Effector CD8-positive, alpha-beta T cell (primary cell): ENCODE results near the gene COL4A2.

Source experiments
- DNase-seq: peaks from one replicate; lab custom pipeline; 2025; lab: John Stamatoyannopoulos, UW

The COL4A2 gene

DNA sequence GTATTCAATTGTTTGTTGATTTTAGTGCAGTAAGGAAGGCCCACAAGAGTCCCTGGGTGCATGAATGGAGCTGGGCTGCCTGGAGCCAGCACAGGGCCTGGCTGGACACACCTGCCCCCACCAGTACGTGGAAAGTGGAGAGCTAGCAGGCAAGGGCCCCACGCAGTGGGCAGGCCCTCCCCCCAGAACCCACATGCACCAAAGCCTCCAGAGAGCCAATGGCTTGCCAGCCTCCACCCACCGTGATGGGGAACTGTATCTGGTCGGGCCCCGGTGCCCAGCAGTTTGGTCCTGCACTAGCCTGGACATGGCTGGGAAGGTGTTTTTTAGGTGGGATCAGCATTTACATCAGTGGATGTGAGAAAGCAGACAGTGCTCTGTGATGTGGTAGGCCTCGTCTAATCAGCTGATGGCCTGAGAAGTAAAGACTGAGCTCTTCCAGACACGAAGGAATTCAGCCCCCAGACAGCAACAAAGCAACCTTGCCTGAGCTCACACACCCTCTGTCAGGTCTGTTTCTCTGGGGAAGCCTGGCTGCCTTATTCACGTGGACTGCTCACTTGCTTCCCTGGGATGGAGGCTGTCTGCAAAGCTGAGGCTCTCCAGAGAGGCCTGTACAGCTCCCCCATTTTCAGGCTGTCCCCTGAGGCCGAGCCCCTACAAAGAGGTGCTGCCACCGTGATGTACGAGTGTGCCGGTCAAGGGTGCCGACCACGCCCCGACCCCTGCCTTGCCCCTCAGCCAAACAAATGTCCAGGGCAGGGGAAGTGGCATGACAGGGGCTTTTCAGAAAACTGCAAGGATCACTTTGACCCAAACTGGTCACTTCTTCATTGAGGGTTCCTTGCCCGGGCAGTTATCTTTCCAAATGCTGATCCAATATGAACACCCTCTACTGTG is 226.9 kb downstream of the COL4A2 start:
- DNase-seq: no peak

DNA sequence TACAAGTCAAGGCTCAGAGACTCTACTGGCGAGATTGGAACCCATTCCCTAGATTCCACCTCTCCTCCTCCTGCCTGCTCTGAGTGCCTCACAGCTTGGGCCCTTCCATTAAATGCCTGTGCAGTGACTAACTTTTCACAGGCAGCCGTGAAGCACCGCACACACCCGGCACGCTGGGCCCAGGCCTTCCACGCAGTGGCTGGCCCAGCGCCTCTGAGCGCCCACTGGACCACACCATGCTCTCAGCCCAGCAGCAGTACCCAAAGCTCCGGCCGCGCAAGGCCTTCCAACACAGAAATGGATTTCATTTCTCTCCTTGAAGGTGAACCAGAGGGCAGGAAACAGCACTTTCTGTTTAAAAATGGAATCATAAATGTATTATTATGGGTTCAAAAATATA is 228.4 kb downstream of the COL4A2 start:
- no peak for DNase-seq

DNA sequence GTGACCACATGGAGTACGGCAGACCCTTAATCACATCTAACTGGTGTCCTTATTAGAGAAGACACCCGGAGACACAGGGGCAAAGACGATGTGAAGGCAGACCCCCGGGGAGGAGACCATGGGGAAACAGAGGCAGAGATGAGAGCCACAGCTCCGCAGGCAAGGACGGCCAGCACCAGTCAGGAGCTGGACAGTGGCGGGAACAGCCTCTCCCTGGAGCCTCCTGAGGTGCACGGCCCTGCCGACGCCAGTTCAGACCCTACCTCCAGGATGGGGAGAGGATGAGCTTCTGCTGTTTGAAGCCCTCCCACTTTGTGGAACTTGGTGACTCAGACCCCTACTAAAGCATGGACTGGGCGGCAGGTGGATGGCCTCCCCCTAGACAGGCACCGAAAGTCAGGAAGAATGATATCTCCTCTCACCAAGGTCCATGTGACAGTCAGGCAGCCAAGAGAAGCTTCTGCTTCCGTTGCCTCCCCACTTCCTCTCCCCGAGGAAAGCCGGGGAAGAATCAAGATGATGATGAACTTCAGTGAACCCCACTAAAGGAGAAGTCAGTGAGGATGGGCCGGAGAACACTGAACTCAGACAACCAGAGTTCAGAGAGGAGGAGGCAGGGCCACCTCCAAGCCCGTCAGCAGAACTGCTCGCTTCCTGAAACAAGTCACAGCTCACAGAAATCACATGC is 229.1 kb downstream of the COL4A2 start:
- no peak for DNase-seq

DNA sequence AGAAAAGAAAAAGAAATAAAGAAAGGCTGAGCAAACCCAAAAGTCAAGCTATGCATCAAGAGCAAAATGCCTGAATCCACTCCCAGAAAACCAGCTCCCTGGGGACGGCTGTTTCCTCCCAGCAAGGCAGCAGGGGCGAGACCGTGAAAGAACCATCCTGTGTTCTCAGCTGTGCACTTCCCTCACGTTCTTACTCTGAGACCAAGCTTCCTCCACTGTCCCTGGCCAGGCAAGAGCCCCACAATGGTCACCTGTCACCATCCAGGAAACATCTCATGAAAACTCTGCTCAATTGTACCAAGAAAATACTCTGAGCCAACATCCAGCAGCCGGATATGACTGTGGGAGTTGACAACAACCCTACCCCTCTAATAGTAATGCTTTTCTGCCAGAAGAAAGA is 231.5 kb downstream of the COL4A2 start:
- no peak for DNase-seq

DNA sequence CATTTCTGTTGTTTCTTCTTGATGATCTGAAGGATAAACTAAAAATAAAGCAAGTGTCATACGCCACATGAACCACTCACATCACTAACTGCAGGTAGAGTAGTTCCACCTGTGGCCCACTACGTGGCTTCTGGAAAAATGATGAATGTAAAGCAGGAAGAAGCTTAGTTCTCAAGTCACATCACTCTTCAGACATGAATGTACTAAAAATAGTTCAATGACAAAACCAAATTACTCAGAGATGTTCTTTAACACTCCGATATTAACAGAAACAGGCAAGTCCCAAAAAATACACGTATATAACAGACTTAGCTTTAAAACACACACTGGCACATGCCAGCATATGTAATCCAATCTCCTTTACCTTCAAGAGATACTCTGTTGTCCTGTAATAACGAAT is 232.8 kb downstream of the COL4A2 start:
- DNase-seq: no peak

DNA sequence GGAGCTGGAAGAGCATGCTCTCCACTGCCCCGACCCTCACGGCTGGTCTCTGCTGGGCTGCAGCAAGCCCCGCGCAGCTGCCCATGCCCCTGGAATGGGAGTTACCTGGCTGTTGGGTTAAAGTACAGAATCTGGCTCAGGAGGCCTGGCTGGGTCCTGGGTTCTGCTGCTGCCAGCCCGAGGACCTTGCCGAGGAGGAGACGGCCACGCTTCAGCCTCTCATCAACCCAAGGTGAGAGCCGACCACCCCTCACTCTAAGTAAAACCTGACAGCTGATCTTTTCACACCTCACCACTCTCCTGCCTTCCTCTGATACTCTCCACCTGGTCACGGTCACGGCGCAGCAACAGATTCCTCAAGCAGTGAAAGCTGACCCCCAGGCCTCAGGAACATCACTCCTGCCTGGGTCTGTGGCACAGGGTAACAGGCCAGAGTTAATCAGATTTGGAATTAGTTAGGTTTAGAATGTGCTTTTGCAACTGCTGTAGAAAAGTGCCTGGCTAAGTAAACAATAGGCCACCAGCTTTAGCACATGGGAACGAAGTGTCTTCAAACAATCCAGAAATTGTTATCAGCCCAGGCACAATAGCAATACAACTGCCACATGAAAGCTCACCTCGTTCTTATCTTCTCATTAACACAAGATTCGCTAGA is 233.9 kb downstream of the COL4A2 start:
- DNase-seq: no peak

DNA sequence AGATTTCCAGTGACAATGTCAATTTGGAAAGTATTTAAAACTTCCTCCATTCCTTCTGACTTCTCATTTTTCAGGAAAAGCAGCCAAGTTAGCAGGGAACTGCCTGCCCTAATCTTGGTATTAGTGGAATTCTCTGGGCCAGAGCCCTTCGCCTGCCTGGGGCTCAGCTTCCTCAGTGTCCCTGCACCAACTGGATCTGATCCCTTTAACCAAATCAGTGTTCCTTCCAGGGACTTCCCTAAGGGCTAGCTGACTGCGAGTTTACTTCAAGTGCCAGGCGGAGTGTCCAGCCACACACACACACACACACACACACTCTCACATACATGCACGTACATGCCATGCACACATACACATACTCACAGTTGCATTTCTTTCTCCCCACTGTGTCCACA is 234.4 kb downstream of the COL4A2 start:
- no peak for DNase-seq

DNA sequence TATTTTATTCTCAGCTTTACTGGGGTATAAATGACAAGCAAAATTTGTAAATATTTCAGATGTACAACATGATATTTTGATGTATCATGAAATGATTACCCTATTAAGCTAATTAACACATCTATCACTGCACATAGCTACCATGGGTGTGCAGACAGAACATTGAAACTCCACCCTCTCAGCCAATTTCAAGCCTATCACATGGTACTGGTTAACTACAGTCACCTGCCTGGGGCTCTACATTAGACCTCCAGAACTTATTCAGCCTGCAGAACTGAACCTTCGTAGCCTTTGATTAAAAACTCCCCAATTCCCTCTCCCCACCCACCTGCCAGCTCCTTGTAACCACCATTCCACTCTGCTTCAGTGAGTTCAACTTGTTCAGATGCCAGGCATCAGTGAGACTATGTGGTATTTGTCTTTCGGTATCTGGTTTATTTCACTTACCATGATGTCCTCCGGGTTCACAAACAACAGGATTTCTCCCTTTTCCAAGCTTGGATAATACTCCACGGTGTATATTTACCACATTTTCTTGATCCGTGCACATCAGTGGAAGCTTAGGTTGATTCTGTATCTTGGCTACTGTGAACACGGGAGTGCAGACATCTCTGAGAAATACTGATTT is 235.2 kb downstream of the COL4A2 start:
- no peak for DNase-seq

DNA sequence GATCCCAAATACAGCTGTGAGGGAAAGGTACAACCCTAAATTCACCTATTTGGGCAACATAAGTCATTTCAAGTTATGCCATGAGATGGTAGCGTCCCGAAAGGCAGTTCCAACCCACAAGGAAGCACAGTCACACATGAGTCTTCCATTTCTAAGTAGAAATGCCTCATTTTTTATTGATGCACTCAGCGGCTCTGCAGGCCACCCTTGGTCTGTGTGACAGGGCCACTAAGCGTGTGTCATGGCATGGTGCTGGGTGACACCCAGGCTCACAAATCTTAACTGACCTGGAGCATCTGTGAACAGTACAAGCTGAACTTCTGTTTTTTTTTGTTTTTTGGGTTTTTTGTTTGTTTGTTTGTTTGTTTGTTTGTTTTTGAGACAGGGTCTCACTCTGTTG is 239.3 kb downstream of the COL4A2 start:
- no peak for DNase-seq

DNA sequence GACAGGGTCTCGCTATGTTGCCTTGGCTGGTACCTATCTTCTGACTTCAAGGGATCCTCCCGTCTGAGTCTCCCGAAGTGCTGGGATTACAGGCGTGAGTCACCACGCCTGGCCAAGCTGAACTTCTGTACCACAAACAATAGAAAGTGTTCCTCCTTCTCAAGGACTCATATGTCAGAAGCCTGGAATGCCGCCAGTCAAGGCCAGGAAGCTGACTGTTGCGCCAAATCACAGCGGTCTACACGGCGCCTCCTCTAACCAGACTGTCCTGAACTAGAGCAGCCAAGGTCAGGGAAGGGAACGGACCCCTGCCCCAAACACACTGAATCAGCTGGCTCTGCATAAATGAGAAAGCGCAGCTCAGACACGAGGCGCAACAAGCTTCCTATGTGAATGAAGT is 239.8 kb downstream of the COL4A2 start:
- DNase-seq: no peak

DNA sequence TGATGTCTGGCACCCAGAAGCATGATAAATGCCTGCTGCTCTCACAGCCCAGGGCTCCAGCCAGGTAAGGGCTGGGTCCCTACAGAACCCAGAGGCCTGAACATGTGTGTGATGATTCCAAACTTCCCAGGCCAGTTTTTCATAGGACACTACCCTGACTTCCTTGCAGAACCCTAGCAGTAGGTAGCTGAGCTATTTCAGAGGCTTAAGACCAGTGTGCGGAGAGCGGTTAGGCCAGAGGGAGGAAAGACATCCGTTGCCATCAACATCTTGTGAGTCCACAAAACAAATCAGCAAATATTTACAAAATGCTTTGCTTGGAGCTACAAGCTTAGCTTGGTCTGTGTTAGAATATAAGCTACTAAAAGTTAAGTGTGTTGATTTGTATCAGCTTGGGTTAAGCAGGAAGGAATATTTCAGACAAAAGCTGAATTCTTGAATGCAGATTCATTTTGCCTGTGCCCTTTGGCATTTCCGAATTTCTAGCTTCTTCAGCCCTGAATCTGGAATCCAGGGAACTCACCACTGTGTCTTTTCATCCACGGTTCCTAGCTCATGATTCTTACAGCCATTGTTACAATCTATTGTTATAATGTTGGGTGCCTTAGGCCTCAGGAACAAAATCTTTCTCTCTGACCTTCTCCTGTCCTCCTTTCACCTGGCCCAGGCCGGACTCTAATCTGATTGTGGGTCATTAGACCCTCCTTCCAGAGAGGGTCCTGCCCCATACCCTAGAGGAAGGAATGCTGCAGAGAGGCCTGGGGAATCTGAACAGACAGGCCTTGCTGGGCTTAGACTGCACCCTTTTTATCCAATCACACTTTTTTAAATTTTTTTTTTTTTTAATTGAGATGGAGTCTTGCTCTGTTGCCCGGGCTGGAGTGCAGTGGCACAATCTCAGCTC is 242.1 kb downstream of the COL4A2 start:
- DNase-seq: no peak

DNA sequence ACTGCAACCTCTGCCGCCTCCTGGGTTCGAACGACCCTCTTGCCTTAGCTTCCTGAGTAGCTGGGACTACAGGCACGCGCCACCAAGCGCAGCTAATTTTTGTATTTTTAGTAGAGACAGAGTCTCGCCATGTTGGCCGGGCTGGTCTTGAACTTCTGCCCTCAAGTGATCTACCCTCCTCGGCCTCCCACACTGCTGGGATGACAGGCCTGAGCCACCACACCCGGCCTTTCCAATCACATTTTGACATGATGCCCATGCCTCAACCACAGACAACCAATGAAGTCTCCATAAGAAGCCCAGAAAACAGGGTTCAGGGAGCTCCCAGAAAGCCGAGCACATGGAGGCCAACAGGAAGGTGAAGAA is 242.7 kb downstream of the COL4A2 start:
- no peak for DNase-seq

DNA sequence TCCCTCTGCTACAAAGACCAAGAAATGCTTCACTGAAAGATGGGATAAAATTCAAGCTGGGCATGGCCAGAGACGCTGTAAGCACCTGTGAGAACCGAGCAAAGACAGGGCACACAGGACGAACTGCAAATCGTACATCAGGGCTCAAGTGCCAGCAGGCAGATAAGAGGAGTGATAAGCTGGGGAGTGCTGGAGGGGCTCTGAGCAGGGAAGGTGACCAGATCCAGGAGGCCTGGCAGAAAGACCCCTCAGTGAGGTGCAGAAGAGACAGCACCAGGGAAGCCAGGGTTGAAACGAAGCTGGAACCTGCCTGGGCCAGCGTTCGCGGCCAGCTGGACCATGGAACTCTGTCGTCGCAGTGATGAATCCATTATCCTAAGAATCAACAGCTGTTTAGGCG is 244.2 kb downstream of the COL4A2 start:
- DNase-seq: no peak

DNA sequence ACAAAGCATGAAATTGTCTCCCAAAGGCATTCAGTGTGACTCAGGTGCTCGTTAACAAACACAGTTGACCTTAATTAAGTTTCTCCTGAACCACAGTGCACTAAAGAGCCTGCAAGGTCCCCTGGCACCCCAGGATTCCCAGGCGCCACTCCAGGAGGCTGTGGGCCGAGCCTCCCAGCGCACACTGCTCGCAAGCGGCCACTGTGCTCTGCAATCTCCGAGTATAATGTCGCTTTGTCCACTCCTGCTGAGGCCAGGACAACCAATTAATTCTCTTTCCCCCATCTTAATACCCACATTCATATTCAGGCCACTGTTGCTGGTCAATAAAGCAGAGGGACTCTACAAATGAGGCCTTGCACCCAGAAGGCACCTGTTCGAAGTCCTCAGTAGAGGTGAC is 245.7 kb downstream of the COL4A2 start:
- no peak for DNase-seq

DNA sequence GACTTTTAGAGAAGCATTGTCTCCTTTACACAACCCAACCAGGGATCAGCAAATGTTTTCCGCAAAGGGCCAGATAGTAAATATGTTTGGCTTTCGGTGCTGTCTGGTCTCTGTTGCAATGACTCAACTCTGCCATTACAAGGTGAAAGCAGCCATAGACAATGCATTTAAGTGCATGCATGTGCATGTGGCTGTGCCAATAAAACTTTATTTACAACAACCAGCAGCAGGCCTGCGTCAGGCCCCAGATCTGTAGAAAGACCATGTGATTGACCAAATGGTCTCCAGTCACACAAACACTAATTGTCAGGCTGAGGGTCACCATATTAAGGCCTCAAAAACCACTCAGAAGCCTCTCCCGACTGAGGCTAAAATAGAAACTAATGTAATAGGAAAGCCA is 246.3 kb downstream of the COL4A2 start:
- DNase-seq: no peak

DNA sequence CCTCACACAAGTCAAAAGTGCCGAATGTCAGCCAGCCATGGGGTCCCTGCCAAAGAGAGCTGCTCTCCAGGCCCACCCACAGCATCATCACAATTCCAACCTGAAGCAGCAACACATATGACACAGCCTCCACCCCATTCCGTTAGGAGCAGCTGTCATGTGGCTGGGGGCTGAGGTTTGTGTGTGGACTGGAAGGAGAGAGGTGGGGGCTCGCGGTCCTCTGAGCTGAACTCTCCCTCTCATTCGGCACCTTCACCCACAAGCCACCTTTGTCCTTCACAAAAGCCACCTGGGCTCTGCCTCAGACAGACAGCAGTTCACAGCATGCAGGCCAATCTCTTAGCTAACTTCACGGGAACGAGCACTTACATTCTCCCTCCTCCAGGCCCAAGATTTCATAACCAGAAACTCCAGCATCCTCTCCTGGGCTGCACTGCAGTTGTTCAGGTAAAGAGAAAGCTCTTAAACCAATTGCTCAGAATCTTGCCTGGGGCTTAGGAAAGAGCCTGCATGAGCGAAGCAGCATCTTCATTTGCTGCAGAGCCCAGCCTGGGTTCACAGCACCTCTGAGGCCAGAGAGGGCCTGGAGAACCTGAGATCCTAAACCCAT is 247.2 kb downstream of the COL4A2 start:
- no peak for DNase-seq

DNA sequence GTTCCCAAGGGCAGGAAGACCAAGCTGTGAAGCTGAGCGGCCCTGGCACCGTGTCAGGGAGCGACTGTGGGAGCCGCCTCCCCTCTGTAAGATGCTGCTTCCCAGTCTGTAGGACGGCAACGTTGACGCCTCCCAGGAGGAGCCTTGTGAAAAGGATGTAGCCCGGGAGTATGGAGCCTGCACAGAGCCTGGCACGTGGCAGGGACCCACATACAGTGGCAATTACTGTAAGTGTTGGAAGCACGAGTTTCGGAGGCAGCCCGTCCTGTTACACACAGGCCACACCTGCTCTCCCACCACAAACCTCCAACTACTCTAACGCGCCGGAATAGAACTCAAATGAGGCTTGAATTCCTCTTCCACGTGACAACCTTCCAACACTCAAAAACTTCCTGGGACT is 247.9 kb downstream of the COL4A2 start:
- no peak for DNase-seq

DNA sequence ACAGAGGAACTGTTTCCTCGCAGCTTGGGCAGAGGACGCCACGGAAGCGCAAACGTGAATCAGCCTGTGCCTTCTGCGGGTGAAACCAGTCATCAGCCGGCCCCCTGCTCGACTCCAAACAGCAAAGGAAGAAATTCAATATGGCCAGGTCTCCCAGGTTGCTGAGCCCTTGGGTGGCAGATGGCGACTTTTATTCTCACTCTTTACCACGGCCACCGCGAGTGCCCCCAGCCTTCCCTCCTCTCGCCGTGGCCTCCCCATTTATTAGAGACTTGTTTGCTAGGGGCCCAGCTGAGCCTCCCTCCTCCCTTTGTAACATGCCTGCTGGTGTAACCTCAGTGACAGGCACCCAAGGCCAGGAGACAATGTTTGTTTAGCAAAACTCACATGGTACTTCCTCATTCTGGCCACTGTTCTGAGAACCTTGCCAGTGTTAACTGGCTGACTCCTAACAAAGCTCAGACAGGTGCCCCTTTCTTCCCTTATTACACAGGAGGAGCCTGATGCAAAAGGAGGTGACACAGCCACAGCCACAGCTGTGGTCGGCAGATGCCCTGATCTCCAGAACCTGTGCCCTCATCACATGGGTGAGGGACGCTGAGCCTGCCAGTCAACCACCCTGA is 248.6 kb downstream of the COL4A2 start:
- DNase-seq: no peak

DNA sequence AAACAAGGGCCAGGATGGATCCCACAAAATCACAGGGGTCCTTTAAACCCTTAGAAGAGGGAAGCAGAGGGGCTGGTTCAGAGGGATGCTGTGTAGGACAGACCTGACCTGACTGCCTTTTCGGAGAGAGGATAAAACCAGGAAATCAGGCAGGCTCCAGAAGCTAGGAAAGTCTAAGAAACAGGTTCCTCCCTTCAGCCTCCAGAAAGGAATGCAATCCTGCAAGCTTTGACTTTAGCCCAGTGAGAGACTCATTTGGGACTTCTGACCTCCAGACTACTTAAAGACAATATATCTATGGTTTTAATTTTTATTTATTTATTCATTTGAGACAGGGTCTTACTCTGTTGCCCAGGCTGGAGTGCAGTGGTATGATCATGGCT is 249.1 kb downstream of the COL4A2 start:
- no peak for DNase-seq

DNA sequence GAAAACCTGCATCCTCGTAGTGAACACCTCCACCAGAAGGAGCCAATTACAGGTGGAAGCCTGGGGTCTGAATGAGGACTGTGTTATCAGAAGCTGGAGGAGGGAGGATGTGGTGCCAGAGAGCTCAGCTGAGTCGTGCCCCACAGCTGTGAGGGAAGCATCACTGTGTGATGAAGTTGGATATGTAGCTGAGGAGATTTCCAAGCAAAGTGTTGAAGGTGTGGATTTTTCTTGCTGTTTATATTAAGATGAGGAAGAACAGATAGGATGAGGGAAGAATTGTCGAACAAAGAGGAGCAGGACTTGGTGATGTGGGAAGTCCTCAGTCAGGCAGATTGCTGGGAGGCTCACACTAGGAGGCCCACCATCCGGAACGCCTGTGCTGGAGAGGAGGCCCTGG is 250.0 kb downstream of the COL4A2 start:
- DNase-seq: no peak
